K562 treated with DMSO at 1 percent for 48 hours (cell line): ENCODE data around the gene ZNF683. TPM values are rescaled to one million over a fixed set of nuclear protein-coding genes. Genes with fewer than 3 reads are reported as not detected.

Experiments used
- total RNA-seq: library from RNA; unstranded; fragments of 300-600 nt; gene quantifications from 2 replicates; pipeline ENCODE4 v1.2.3, GENCODE V29; 2022; ENCODE audit warnings: low replicate concordance; ENCODE audit errors: extremely low read depth

ZNF683 gene
- total RNA-seq: not detected in 2 replicates

DNA sequence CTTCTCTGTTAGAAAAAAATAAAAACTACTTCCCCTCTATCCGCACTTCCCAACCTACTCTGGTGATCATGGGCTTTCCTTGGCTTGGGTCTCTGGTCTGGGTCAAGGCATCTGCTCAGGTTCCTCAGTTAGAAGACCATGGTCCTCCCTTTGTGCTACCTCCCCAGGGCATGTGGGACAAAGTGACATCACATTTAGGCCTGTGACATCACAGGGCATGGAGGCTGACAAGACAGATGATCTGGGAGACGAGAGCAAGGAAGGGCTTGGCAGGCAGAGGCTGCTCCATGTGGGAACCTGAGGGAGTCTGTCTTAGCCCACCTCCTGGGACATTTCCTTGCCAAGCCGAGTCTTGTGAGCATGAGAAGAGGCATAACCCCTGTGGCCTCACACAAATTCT, at the start of gene ZNF683:
Gene ZNF683, minus strand, starts transcription at position 140 of the 400 bp plus-strand sequence. CDS start 4,179 bp downstream, outside the sequence.

DNA sequence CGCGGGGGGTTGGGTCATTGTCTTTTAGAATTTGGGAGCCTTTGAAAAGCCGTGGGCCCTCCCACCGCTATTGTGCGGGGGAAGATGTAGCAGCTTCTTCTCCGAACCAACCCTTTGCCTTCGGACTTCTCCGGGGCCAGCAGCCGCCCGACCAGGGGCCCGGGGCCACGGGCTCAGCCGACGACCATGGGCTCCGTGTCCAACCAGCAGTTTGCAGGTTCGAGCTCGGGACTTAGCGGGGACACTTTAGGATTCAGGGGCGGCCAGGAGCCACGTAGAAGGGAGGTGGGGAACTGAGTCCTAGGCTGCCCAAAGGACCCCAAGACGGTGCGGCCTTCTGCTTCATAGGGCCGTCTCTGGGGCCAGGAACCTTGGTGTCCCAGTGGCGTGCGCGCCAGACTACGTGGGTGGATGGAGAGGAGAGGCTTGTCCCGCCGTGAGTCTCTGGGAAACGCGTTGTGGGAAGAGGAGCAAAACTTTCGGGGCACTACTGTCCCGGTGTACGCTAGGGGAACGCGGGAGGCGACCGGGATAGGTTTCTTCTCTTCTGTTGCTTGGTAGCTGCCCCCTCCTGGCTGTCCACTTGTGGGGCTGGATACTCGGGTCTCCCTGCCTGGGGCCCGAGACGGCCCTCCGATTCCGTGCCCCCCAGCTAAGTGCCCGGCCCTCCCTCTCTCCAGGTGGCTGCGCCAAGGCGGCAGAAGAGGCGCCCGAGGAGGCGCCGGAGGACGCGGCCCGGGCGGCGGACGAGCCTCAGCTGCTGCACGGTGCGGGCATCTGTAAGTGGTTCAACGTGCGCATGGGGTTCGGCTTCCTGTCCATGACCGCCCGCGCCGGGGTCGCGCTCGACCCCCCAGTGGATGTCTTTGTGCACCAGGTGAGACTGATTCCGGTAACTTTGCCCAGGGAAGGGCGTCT, 38.4 kb upstream of the ZNF683 start, which contains the start of gene LIN28A:
Gene LIN28A, plus strand, starts transcription at position 112 of the 918 bp plus-strand sequence. Its CDS starts 75 bp downstream, at position 187.

GRCh38 chr1:26353976-26354820, 18.4 kb downstream of the ZNF683 start, which contains the start of gene CRYBG2:
Gene CRYBG2, minus strand, starts transcription at chr1:26354130. Its CDS starts 7,473 bp downstream, at chr1:26346657.

GRCh38 chr1:26317612-26318337, 54.8 kb downstream of the ZNF683 start, which contains the start of gene CD52:
Gene CD52, plus strand, starts transcription at chr1:26317958. Its CDS starts 60 bp downstream, at chr1:26318018.

Other genes with a start within 250 kb of the ZNF683 start
- not detected in 2 replicates for gene FAM110D, start 213.7 kb downstream of the ZNF683 start, total RNA-seq
- gene C1orf232, start 203.8 kb downstream of the ZNF683 start, total RNA-seq: not detected in 2 replicates
- gene ZNF593, start 202.8 kb downstream of the ZNF683 start, total RNA-seq: not detected in 2 replicates
- not detected in 2 replicates for gene ZNF593OS, start 200.9 kb downstream of the ZNF683 start, total RNA-seq
- gene CNKSR1, start 195.3 kb downstream of the ZNF683 start, total RNA-seq: not detected in 2 replicates
- gene CATSPER4, start 182.1 kb downstream of the ZNF683 start, total RNA-seq: not detected in 2 replicates
- not detected in 2 replicates for gene CEP85, start 138.6 kb downstream of the ZNF683 start, total RNA-seq
- gene SH3BGRL3, start 92.7 kb downstream of the ZNF683 start, total RNA-seq: not detected in 2 replicates
- not detected in 2 replicates for gene UBXN11, start 66.1 kb downstream of the ZNF683 start, total RNA-seq
- gene CD52, start 54.8 kb downstream of the ZNF683 start, total RNA-seq: not detected in 2 replicates
- gene CRYBG2, start 18.6 kb downstream of the ZNF683 start, total RNA-seq: not detected in 2 replicates
- not detected in 2 replicates for gene LIN28A, start 38.1 kb upstream of the ZNF683 start, total RNA-seq
- gene DHDDS, start 59.6 kb upstream of the ZNF683 start, total RNA-seq: not detected in 2 replicates
- 526 TPM in 1 of 2 replicates, not detected in the other for gene HMGN2, start 99.7 kb upstream of the ZNF683 start, total RNA-seq
- not detected in 2 replicates for gene RPS6KA1, start 157.0 kb upstream of the ZNF683 start, total RNA-seq